ENCODE measurements around the gene GALNT7. TPM values are rescaled to one million over a fixed set of nuclear protein-coding genes. Genes with fewer than 3 reads are reported as not detected.

The GALNT7 gene
- total RNA-seq, 1 donor from 2014 or later = 25.9 TPM

GRCh38 chr4:173145131-173145530 lies 23.5 kb upstream of the GALNT7 start:
- Mint-ChIP-seq H3K4me3 (no peak overlapping the region), H3K27me3 (peaks cover 3% of the 10 kb centered on the region), H3K9me3 (no peaks in the 10 kb centered on the region), H3K27ac (no peak overlapping the region), H3K36me3 (ENCODE audit: low read depth) (no peaks in the 10 kb centered on the region), H3K4me1 (no peaks in the 10 kb centered on the region)
- DNase-seq = no peak
- intact Hi-C loops (cut with micrococcal nuclease) = no loop called here

- Mint-ChIP-seq H3K4me1 (no peaks in the 10 kb centered on the region), H3K27me3 (peaks cover 3% of the 10 kb centered on the region), H3K9me3 (no peaks in the 10 kb centered on the region), H3K27ac (no peak overlapping the region), H3K4me3 (no peak overlapping the region), H3K36me3 (ENCODE audit: low read depth) (no peaks in the 10 kb centered on the region)
- intact Hi-C loops (cut with micrococcal nuclease) = no loop called here
- DNase-seq = peak; percentile 40
Measured at GRCh38 chr4:173146456-173146855, 22.2 kb upstream of the GALNT7 start.

- Mint-ChIP-seq H3K36me3 (ENCODE audit: low read depth) (no peaks in the 10 kb centered on the region), H3K4me3 (no peak overlapping the region), H3K9me3 (no peaks in the 10 kb centered on the region), H3K4me1 (no peaks in the 10 kb centered on the region), H3K27me3 (peaks cover 3% of the 10 kb centered on the region), H3K27ac (no peak overlapping the region)
- DNase-seq = peak; percentile 31
- intact Hi-C loops (cut with micrococcal nuclease) = no loop called here
Measured at GRCh38 chr4:173151496-173151895, 17.1 kb upstream of the GALNT7 start.

- peak; percentile 49 for DNase-seq
- Mint-ChIP-seq H3K4me1 (no peaks in the 10 kb centered on the region), H3K9me3 (no peaks in the 10 kb centered on the region), H3K4me3 (no peak overlapping the region), H3K27ac (no peak overlapping the region), H3K36me3 (ENCODE audit: low read depth) (no peaks in the 10 kb centered on the region), H3K27me3 (peaks cover 3% of the 10 kb centered on the region)
- intact Hi-C loops (cut with micrococcal nuclease) = no loop called here
Measured at GRCh38 chr4:173152104-173152503, 16.5 kb upstream of the GALNT7 start.

GRCh38 chr4:173153445-173153844 lies 15.2 kb upstream of the GALNT7 start:
- H3K27me3 Mint-ChIP-seq = peaks cover 3% of the 10 kb centered on the region
- DNase-seq = no peak
- H3K9me3 Mint-ChIP-seq = no peaks in the 10 kb centered on the region
- H3K27ac Mint-ChIP-seq = no peak overlapping the region
- no peak overlapping the region for H3K4me3 Mint-ChIP-seq
- no peaks in the 10 kb centered on the region for H3K36me3 Mint-ChIP-seq (ENCODE audit: low read depth)
- no peaks in the 10 kb centered on the region for H3K4me1 Mint-ChIP-seq
- intact Hi-C loops (cut with micrococcal nuclease) = no loop called here

GRCh38 chr4:173159791-173160190 lies 8.8 kb upstream of the GALNT7 start:
- Mint-ChIP-seq H3K27ac (no peak overlapping the region), H3K27me3 (no peaks in the 10 kb centered on the region), H3K4me1 (no peaks in the 10 kb centered on the region), H3K9me3 (no peaks in the 10 kb centered on the region), H3K36me3 (ENCODE audit: low read depth) (peaks cover 2% of the 10 kb centered on the region), H3K4me3 (no peak overlapping the region)
- DNase-seq = peak; percentile 22
- intact Hi-C loops (cut with micrococcal nuclease) = no loop called here

GRCh38 chr4:173160871-173161270 lies 7.7 kb upstream of the GALNT7 start:
- H3K36me3 Mint-ChIP-seq (ENCODE audit: low read depth) = peaks cover 5% of the 10 kb centered on the region
- no peak overlapping the region for H3K4me3 Mint-ChIP-seq
- H3K4me1 Mint-ChIP-seq = peaks cover 3% of the 10 kb centered on the region
- no peaks in the 10 kb centered on the region for H3K9me3 Mint-ChIP-seq
- H3K27ac Mint-ChIP-seq = no peak overlapping the region
- DNase-seq = peak; percentile 15
- H3K27me3 Mint-ChIP-seq = no peaks in the 10 kb centered on the region
- intact Hi-C loops (cut with micrococcal nuclease) = no loop called here

- H3K27ac Mint-ChIP-seq = no peak overlapping the region
- H3K27me3 Mint-ChIP-seq = no peaks in the 10 kb centered on the region
- H3K9me3 Mint-ChIP-seq = no peaks in the 10 kb centered on the region
- H3K4me3 Mint-ChIP-seq = no peak overlapping the region
- DNase-seq = peak; percentile 8
- H3K4me1 Mint-ChIP-seq = peaks cover 6% of the 10 kb centered on the region
- peaks cover 5% of the 10 kb centered on the region for H3K36me3 Mint-ChIP-seq (ENCODE audit: low read depth)
- intact Hi-C loops (cut with micrococcal nuclease) = no loop called here
Measured at GRCh38 chr4:173161311-173161710, 7.3 kb upstream of the GALNT7 start.

- no peak for DNase-seq
- Mint-ChIP-seq H3K36me3 (ENCODE audit: low read depth) (peaks cover 12% of the 10 kb centered on the region), H3K4me1 (peaks cover 27% of the 10 kb centered on the region), H3K27ac (no peak overlapping the region), H3K4me3 (peak overlapping the region; percentile 11), H3K9me3 (no peaks in the 10 kb centered on the region), H3K27me3 (no peaks in the 10 kb centered on the region)
- intact Hi-C loops (cut with micrococcal nuclease) = loop anchor here (5.0 kb wide), 1 partner anchor 87 kb away; no protein-coding TSS in a partner anchor
Measured at GRCh38 chr4:173165706-173166105, 2.9 kb upstream of the GALNT7 start.

GRCh38 chr4:173166491-173166890 lies 2.1 kb upstream of the GALNT7 start:
- H3K27me3 Mint-ChIP-seq = no peaks in the 10 kb centered on the region
- H3K4me3 Mint-ChIP-seq = no peak overlapping the region
- no peaks in the 10 kb centered on the region for H3K9me3 Mint-ChIP-seq
- peak overlapping the region; percentile 4 for H3K27ac Mint-ChIP-seq
- peaks cover 33% of the 10 kb centered on the region for H3K4me1 Mint-ChIP-seq
- peaks cover 12% of the 10 kb centered on the region for H3K36me3 Mint-ChIP-seq (ENCODE audit: low read depth)
- no peak for DNase-seq
- intact Hi-C loops (cut with micrococcal nuclease) = loop anchor here (5.0 kb wide), 1 partner anchor 86 kb away; no protein-coding TSS in a partner anchor

GRCh38 chr4:173167758-173168395 lies 734 bp upstream of the GALNT7 start:
- peaks cover 37% of the 10 kb centered on the region for H3K4me1 Mint-ChIP-seq
- peak overlapping the region; percentile 90 for H3K27ac Mint-ChIP-seq
- intact Hi-C loops (cut with micrococcal nuclease) = loop anchor here (1.0 to 5.0 kb wide), 4 partner anchors 23 to 202 kb away; partner anchors contain the start of genes HMGB2 and SAP30
- peak overlapping the region; percentile 96 for H3K4me3 Mint-ChIP-seq
- H3K27me3 Mint-ChIP-seq = no peaks in the 10 kb centered on the region
- H3K9me3 Mint-ChIP-seq = no peaks in the 10 kb centered on the region
- H3K36me3 Mint-ChIP-seq (ENCODE audit: low read depth) = peaks cover 12% of the 10 kb centered on the region
- no peak for DNase-seq

GRCh38 chr4:173169178-173169427 lies 492 bp downstream of the GALNT7 start:
- Mint-ChIP-seq H3K27me3 (no peaks in the 10 kb centered on the region), H3K9me3 (no peaks in the 10 kb centered on the region), H3K36me3 (ENCODE audit: low read depth) (peaks cover 12% of the 10 kb centered on the region), H3K27ac (no peak overlapping the region), H3K4me3 (no peak overlapping the region), H3K4me1 (peaks cover 43% of the 10 kb centered on the region)
- intact Hi-C loops (cut with micrococcal nuclease) = loop anchor here (2.0 to 5.0 kb wide), 2 partner anchors 22 to 83 kb away; no protein-coding TSS in a partner anchor
- no peak for DNase-seq

GRCh38 chr4:173169428-173170181 lies 994 bp downstream of the GALNT7 start:
- intact Hi-C loops (cut with micrococcal nuclease) = loop anchor here (2.0 to 5.0 kb wide), 2 partner anchors 21 to 83 kb away; no protein-coding TSS in a partner anchor

GRCh38 chr4:173170182-173170778 lies 1.7 kb downstream of the GALNT7 start:
- H3K27me3 Mint-ChIP-seq = no peaks in the 10 kb centered on the region
- H3K4me3 Mint-ChIP-seq = peak overlapping the region; percentile 91
- no peak for DNase-seq
- peaks cover 8% of the 10 kb centered on the region for H3K36me3 Mint-ChIP-seq (ENCODE audit: low read depth)
- peak overlapping the region; percentile 75 for H3K27ac Mint-ChIP-seq
- intact Hi-C loops (cut with micrococcal nuclease) = no loop called here
- no peaks in the 10 kb centered on the region for H3K9me3 Mint-ChIP-seq
- peaks cover 48% of the 10 kb centered on the region for H3K4me1 Mint-ChIP-seq

More at GRCh38 chr4:173169428-173170181, 994 bp downstream of the GALNT7 start:
- H3K36me3 Mint-ChIP-seq (ENCODE audit: low read depth) = peaks cover 10% of the 10 kb centered on the region
- peak overlapping the region; percentile 91 for H3K4me3 Mint-ChIP-seq
- peak; percentile 89 for DNase-seq
- no peaks in the 10 kb centered on the region for H3K27me3 Mint-ChIP-seq
- H3K4me1 Mint-ChIP-seq = peaks cover 46% of the 10 kb centered on the region
- no peaks in the 10 kb centered on the region for H3K9me3 Mint-ChIP-seq
- H3K27ac Mint-ChIP-seq = peak overlapping the region; percentile 75
